Central memory CD8-positive, alpha-beta T cell (primary cell): Measurements from ENCODE around the gene SLC22A23.

Source experiments
- ATAC-seq: fragments of 150-1000 bp; cut with Tn5 transposase; replicated peaks from 2 replicates; pipeline ENCODE4 v1.10.0; 2022; ENCODE audit warnings: mild to moderate bottlenecking, moderate FRiP score, moderate number of reproducible peaks; ENCODE audit not compliant: poor library complexity, severe bottlenecking; ENCODE audit errors: extremely low read depth
- DNase-seq, 2 donors: peaks; one replicate each; pipeline ENCODE4 v3.0.0; 2021; ENCODE audit warnings: low spot score in 2 of 2
- H3K27ac Mint-ChIP-seq: one replicate; pipeline ENCODE4 v1.8.0; 2022; ENCODE audit warnings: low read depth, mild to moderate bottlenecking, moderate library complexity, mixed read lengths
- H3K27me3 Mint-ChIP-seq: one replicate; pipeline ENCODE4 v1.8.0; 2022; ENCODE audit warnings: mixed read lengths
- H3K36me3 Mint-ChIP-seq: one replicate; pipeline ENCODE4 v1.8.0; 2022; ENCODE audit warnings: mild to moderate bottlenecking, moderate library complexity, mixed read lengths; ENCODE audit not compliant: insufficient read depth
- H3K4me1 Mint-ChIP-seq: one replicate; pipeline ENCODE4 v1.8.0; 2022; ENCODE audit warnings: mixed read lengths
- H3K4me3 Mint-ChIP-seq: one replicate; pipeline ENCODE4 v1.8.0; 2022; ENCODE audit warnings: mild to moderate bottlenecking, moderate library complexity, mixed read lengths
- H3K9me3 Mint-ChIP-seq: one replicate; pipeline ENCODE4 v1.8.0; 2022; ENCODE audit warnings: mixed read lengths

SLC22A23 gene

DNA sequence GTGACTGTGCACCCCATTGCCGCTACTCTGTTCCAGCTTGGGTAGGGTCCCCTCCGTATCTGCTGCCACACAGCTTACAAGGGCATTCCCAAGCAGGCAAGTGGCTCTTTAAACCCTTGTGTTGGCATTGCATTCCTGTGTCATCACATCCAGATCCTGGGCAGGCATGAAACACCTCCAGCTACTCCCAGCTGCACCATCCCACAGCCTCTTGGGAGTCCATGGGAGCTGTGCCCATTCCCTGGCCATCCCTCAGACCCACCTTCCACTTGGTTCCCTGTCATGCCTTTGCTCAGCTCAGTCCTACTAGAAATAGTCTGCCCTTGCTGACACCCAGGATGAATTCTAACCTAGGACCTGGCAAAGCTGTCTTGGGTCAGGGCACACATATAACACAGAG lies 110.4 kb downstream of the SLC22A23 start:
- no peak overlapping the region for H3K4me3 Mint-ChIP-seq
- H3K4me1 Mint-ChIP-seq = no peaks in the 10 kb centered on the region
- no peaks in the 10 kb centered on the region for H3K9me3 Mint-ChIP-seq
- H3K36me3 Mint-ChIP-seq = peaks cover 2% of the 10 kb centered on the region
- DNase-seq = no peak
- ATAC-seq = no peak
- peaks cover 49% of the 10 kb centered on the region for H3K27me3 Mint-ChIP-seq
- no peak overlapping the region for H3K27ac Mint-ChIP-seq

DNA sequence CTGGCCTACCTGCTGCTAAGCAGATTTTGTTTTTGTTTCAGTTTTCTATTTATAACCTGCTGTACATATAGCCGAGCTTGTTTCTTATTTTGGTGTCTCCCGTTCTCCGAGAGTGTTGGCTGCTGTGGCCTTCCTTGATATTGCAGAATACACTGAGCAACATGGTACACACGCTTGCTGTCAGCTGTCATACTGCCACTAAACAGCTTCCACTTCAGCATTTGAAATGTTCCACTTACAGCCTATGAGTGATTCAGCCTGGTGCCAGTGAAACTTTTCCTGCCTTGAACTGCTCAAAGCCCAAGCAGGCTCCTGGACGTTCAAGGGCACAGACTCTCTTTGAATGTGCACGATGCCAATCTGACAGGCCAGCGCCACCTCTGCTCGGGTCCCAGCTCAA lies 111.0 kb downstream of the SLC22A23 start:
- DNase-seq (no peak), ATAC-seq (no peak)
- H3K4me1 Mint-ChIP-seq = no peaks in the 10 kb centered on the region

DNA sequence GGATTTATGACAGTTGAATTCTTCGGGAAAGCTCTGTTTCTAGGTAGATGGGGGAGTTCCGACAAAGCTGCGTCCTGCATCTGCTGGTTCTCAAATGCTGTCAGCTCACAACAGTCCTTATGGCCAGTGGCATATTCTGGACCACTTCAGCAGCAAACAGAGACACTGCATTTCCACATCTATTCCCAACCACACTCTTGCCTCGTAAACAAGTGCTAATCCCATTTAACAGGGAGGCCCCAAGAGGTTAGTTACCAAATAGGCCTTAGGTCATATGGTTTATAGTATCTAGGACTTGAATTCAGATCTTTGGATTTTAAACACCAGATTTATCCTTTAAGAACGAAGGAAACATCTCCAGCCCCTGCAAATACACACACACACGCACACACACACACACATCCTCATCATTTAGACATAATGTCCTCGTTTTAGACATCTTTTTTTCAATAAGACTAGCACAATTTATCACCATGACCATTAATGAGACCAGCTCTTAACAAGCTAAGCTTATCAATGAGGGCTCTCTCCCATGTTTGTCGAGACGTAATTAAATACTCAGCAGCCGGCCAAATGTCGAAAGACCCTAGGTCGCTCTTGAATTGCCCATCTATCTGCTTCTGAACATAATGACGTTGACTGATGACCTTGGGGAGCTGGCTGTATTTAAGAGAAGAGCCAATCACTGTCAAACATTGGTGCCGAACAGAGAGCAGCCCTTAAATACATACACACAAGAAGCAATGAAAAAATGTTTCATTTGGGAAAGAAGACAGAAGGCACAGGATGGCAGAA lies 113.6 kb downstream of the SLC22A23 start:
- H3K27me3 Mint-ChIP-seq = peaks cover 65% of the 10 kb centered on the region

More for the DNA sequence above, 111.0 kb downstream of the SLC22A23 start:
- no peaks in the 10 kb centered on the region for H3K9me3 Mint-ChIP-seq
- H3K36me3 Mint-ChIP-seq = peaks cover 2% of the 10 kb centered on the region
- H3K4me3 Mint-ChIP-seq = no peak overlapping the region
- no peak overlapping the region for H3K27ac Mint-ChIP-seq
- H3K27me3 Mint-ChIP-seq = peaks cover 55% of the 10 kb centered on the region

DNA sequence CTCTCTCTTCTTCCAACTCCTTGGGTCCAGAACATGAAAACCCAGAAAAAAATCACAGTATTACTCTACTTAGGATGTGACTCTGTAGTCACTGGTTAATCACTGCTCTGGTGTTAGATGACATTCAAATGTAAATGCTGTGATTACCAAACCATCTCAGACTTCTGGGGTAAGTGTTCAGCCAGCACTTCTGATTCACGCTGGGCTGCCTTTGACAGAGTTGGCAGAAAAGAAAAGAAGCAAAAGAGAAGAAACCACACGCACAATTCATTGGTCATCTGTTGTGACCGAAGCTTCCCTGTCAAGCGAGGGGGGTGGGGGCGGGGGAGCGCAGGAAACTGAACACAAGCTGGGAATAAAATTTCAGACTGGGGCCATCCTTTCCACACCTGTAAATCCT lies 115.4 kb downstream of the SLC22A23 start:
- DNase-seq = no peak
- Mint-ChIP-seq H3K27me3 (peaks cover 65% of the 10 kb centered on the region), H3K9me3 (no peaks in the 10 kb centered on the region), H3K4me1 (peaks cover 5% of the 10 kb centered on the region), H3K4me3 (no peak overlapping the region), H3K27ac (no peak overlapping the region), H3K36me3 (no peaks in the 10 kb centered on the region)
- no peak for ATAC-seq

More for the DNA sequence above, 113.6 kb downstream of the SLC22A23 start:
- no peak overlapping the region for H3K27ac Mint-ChIP-seq
- H3K9me3 Mint-ChIP-seq = no peaks in the 10 kb centered on the region
- no peak for DNase-seq
- no peak for ATAC-seq
- H3K36me3 Mint-ChIP-seq = no peaks in the 10 kb centered on the region
- H3K4me1 Mint-ChIP-seq = no peaks in the 10 kb centered on the region
- no peak overlapping the region for H3K4me3 Mint-ChIP-seq

DNA sequence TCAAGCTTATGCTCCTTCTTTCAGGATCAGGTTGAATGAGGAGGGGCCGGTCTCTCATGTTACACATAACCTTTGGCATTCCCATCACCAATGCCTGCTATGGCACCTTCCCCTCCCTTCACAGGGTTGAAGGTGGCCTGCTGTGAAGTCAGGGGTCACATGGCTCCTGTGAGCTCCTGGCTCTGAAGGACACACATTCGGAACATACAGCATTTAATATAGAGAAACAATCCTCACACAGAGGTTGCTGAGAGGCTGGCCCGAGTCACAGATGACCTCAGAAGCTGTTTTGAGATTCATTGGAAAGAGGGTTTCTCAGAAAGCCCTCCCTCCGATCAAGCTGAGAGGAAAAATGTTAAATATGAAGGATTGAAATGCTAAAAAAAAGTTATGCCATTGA lies 116.0 kb downstream of the SLC22A23 start:
- Mint-ChIP-seq H3K4me3 (no peak overlapping the region), H3K27me3 (peaks cover 66% of the 10 kb centered on the region), H3K4me1 (peaks cover 5% of the 10 kb centered on the region), H3K9me3 (no peaks in the 10 kb centered on the region), H3K27ac (no peak overlapping the region), H3K36me3 (no peaks in the 10 kb centered on the region)
- ATAC-seq (no peak), DNase-seq (no peak)

DNA sequence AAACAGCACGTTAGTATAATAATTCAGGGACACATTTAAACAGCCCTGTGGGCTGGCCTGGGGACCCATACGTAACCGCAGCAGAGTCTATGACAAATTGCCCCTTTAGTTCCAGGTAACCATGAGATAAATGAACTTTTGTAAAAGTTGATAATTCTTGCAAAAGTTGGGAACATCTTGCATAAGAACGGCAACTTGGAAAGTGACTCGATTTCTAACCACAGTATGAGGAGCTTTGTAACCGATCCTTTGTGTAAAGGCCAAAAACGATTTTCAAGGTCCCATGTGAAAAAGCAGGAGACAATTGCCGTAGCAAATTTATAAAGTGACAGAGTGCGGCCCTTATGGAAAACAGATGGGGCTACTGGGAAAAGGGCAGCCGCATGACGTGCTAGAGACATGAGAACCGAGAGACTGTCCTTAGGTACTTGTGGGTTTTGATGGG lies 116.5 kb downstream of the SLC22A23 start:
- no peaks in the 10 kb centered on the region for H3K9me3 Mint-ChIP-seq
- peaks cover 67% of the 10 kb centered on the region for H3K27me3 Mint-ChIP-seq
- H3K4me1 Mint-ChIP-seq = peaks cover 5% of the 10 kb centered on the region
- ATAC-seq (no peak), DNase-seq (no peak)
- H3K4me3 Mint-ChIP-seq = no peak overlapping the region
- H3K27ac Mint-ChIP-seq = no peak overlapping the region
- no peaks in the 10 kb centered on the region for H3K36me3 Mint-ChIP-seq

DNA sequence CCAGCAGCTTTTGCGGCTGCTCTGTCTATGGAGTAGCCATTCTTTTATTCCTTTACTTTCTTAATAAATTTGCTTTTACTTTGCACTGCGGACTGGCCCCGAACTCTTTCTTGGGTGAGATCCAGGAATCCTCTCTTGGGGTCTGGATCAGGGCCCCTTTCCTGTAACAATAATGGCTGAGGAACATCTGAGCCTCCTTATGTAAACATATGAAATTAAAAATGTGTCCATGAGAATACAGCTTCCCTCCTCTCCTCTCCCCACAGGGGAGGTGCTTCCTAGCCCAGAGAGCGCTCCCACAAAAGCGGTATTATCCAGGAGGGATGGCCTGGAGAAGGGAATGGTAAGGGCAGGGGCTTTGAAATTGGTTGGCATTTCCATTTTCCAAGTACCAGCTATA lies 117.0 kb downstream of the SLC22A23 start:
- H3K27me3 Mint-ChIP-seq = peaks cover 73% of the 10 kb centered on the region
- ATAC-seq (no peak), DNase-seq (no peak)
- H3K36me3 Mint-ChIP-seq = no peaks in the 10 kb centered on the region
- no peak overlapping the region for H3K4me3 Mint-ChIP-seq
- H3K4me1 Mint-ChIP-seq = peaks cover 5% of the 10 kb centered on the region
- no peak overlapping the region for H3K27ac Mint-ChIP-seq
- no peaks in the 10 kb centered on the region for H3K9me3 Mint-ChIP-seq

DNA sequence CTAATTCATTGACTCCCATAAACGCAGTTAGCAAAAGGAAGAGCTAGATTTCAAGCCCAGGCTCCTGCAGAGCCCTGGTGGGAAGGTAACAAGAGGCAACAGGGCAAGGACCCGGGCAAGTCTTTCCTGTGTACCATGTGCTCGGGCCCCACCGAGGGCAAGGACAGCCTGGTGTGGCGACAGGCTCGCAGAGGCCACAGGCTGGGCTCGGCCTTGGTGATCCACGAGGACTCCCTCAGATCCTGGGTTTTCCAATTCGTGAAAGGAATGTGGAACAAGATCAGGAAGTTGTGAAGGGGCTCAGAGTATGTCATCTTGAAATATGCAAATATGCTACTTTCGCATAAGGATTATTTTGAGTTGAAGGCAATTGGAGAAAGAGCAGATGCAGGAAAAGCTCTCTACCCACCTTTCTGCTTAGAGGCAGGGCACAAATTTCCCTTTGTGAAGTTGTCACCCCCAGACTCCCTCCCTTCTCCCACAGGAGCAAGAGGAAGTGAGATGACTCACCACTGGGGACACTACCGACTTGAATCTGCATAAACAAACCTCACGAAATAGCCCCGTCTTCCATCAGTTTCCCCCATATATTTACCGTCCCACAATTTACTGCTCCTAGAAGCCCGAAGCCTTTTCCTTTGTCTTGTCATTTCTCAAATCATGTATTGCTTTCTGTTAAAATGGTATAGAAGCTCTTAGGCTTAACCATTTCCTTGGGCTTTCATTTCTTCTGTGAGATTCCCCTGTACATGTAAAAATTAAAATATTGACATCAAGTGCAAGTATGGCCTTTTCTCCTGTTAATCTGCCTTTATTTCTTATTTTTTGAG lies 119.1 kb downstream of the SLC22A23 start:
- Mint-ChIP-seq H3K4me3 (no peak overlapping the region), H3K9me3 (no peaks in the 10 kb centered on the region), H3K36me3 (no peaks in the 10 kb centered on the region), H3K4me1 (peaks cover 5% of the 10 kb centered on the region), H3K27me3 (peaks cover 91% of the 10 kb centered on the region), H3K27ac (no peak overlapping the region)
- no peak for DNase-seq
- no peak for ATAC-seq

DNA sequence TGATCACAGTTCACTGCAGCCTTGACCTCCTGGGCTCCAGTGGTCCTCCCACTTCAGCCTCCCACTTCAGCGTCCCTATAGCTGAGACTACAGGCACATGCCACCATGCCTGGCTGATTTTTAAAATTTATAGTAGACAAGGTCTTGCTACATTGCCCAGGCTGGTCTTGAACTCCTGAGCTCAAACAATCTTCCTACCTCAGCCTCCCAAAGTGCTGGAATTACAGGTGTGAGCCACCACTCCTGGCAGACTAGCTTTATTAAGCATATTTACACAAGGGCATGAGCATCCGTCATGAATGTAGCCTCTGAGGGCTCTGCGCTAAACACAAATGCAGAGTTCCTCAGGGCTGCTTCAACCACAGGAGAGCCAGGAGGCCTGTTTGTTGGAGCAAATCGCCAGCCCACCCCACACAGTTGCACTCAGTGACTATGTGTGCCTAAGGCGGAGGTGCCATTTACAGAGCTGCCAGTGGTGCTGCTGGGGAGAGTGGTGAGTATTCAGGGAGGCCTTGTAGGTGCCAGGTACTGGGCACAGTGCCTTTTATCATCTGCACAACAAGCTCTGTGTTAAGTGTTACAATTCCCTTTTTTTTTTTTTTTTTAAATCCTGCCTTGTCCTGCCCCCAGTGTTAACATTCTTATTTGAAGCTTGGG lies 119.9 kb downstream of the SLC22A23 start:
- Mint-ChIP-seq H3K36me3 (no peaks in the 10 kb centered on the region), H3K4me3 (no peak overlapping the region), H3K27me3 (peaks cover 93% of the 10 kb centered on the region), H3K27ac (no peak overlapping the region), H3K9me3 (no peaks in the 10 kb centered on the region), H3K4me1 (peaks cover 5% of the 10 kb centered on the region)
- DNase-seq (no peak), ATAC-seq (no peak)

DNA sequence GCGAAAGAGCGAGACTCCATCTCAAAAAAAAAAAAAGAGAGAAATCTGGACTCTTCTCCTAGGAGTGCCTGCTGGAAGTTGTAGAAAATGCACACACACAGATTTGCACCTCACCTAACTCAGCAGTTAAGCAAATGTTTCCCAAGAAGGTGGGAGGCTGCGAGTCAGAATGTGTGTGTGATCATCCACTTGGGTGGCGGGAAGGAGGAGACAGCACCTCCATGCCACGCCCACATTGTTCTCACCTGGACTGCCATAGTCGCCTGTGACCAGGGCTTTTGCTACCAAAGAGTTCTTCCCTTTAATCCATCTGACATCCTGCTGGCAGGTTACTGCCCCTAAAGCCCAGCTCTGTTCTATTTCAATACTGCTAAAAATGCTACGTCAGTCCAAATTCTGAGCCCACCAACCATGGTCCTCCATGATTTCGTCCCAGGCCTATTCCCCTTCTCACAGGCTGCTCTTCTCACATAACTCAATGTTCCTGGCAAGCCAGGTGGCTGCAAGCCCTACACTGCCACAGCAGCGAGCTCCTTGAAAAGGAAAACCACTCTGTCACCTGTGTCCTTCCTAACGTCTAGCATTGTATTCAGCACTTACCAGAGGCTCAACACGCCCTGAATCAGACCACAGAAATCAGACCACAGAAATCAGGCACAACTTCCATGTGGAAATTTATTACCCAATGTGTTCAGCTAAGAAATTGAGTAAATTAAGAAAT lies 120.6 kb downstream of the SLC22A23 start:
- Mint-ChIP-seq H3K4me1 (peaks cover 5% of the 10 kb centered on the region), H3K27ac (no peak overlapping the region), H3K9me3 (no peaks in the 10 kb centered on the region), H3K27me3 (peaks cover 95% of the 10 kb centered on the region), H3K4me3 (no peak overlapping the region), H3K36me3 (no peaks in the 10 kb centered on the region)
- no peak for DNase-seq
- no peak for ATAC-seq

DNA sequence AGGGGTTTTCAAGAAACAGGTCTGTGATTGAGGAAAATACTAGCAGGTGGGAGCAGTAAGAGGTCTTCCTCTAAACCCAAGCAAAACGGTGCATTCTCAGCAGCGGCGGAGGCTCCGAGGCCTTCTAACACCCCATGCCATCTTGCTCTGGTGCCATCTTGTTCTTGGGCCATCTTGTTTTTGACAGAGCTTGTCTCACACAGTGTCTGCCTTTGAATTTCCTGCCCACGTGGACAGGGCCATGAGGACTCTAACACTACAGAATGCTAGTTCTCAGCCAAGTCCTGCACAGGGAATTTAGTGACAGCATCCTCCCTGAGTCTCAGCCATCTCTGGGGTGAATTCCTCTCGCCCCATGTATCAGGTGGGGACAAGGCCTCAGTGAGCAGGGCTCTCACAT lies 121.7 kb downstream of the SLC22A23 start:
- Mint-ChIP-seq H3K4me3 (no peak overlapping the region), H3K9me3 (no peaks in the 10 kb centered on the region), H3K36me3 (no peaks in the 10 kb centered on the region), H3K27ac (no peak overlapping the region), H3K4me1 (peaks cover 5% of the 10 kb centered on the region), H3K27me3 (peaks cover 91% of the 10 kb centered on the region)
- ATAC-seq (no peak), DNase-seq (no peak)

DNA sequence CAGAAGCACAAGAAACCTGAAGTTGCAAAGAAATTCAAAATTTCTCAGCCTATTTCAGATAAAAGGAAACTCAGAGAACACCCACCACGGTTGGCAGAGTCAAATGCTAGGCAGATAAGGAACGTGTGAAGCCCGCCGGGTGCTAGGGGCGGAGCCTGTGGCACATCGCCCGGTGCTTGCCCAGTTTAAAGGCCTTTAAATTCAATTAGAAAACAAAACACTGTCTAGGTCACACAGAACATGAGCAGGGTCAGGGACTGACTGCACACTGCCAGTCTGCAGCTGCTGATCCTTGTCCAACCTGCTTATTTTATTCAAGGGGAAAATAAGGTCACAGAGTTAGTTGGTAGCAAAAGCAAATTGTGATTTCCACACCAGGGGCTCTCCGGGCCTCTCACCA lies 122.3 kb downstream of the SLC22A23 start:
- H3K4me3 Mint-ChIP-seq = no peak overlapping the region
- no peaks in the 10 kb centered on the region for H3K36me3 Mint-ChIP-seq
- peaks cover 88% of the 10 kb centered on the region for H3K27me3 Mint-ChIP-seq
- H3K4me1 Mint-ChIP-seq = peaks cover 5% of the 10 kb centered on the region
- H3K27ac Mint-ChIP-seq = no peak overlapping the region
- no peak for ATAC-seq
- no peaks in the 10 kb centered on the region for H3K9me3 Mint-ChIP-seq
- DNase-seq = no peak
